AG09319 (cell line): ENCODE results near the gene PRKCD.
A peak's percentile ranks its signal among the peaks of the same experiment; 100 is the strongest.

ENCODE experiments used
- DNase-seq: peaks from one replicate; pipeline ENCODE4 v3.0.0-alpha.2; 2010; ENCODE audit warnings: low read depth; ENCODE audit errors: extremely low read depth
- TF ChIP-seq, protein P1 (sequence below): IDR thresholded peaks from 2 replicates; pipeline ENCODE4 v1.5.1; 2011; ENCODE audit warnings: low read depth, mild to moderate bottlenecking, inconsistent platforms, low read length, moderate library complexity

The PRKCD gene

DNA sequence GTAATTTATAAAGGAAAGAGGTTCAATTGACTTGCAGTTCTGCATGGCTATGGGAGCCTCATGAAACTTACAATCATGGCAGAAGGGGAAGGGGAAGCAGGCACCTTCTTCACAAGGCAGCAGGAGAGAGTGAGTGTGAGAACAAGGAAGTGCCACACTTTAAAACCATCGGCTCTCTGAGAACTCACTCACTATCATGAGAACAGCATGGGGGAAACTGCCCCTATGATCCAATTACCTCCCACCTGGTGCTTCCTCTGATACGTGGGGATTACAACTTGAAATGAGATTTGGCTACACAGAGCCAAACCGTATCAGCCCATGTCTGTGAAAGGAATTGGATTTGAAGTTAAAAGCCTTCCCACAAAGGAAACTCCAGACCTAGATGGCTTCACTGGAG, 55.7 kb downstream of the PRKCD start:
- DNase-seq: no peak
- TF ChIP-seq, protein P1, sequence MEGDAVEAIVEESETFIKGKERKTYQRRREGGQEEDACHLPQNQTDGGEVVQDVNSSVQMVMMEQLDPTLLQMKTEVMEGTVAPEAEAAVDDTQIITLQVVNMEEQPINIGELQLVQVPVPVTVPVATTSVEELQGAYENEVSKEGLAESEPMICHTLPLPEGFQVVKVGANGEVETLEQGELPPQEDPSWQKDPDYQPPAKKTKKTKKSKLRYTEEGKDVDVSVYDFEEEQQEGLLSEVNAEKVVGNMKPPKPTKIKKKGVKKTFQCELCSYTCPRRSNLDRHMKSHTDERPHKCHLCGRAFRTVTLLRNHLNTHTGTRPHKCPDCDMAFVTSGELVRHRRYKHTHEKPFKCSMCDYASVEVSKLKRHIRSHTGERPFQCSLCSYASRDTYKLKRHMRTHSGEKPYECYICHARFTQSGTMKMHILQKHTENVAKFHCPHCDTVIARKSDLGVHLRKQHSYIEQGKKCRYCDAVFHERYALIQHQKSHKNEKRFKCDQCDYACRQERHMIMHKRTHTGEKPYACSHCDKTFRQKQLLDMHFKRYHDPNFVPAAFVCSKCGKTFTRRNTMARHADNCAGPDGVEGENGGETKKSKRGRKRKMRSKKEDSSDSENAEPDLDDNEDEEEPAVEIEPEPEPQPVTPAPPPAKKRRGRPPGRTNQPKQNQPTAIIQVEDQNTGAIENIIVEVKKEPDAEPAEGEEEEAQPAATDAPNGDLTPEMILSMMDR: no peak

DNA sequence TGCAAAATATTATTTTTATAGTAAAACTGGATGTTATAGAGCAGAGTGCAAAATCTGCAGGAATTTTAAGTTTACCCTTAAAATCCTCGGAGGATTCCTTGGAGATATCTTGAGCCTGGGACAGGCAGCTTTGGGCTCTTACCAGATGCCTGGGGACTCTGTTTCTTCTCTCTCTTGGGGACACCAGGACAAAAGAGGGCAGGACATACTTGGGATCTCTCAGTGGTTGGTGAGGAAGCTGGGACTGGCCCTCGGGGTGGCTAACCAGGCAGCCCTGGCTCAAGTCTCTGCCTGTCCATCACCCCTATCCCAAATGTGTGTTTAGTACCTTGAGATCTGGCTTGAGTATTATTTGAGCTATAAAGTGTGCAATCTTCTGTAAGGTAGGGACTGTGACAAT, 56.2 kb downstream of the PRKCD start:
- TF ChIP-seq, protein P1: no peak
- no peak for DNase-seq

DNA sequence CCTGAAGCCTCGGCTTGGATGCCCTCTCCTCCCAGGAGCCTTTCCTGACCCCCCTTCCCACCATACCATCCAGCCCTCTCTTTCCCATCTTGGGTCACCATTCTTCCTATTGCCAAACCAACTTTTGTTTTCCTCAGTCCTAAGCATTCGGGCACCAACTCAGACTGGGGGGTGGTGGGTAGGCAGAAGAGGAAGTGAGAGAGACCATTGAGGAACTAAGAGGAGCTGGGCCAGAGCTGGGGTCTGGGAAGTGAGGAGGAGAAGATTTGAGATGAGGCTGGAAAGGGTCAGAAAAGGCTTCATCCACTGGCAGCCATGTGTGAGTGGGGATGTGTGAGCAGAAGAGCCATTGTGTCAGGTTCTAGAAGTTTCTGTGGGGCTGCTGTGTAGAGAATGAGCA, 57.1 kb downstream of the PRKCD start:
- DNase-seq: no peak
- TF ChIP-seq, protein P1: no peak

DNA sequence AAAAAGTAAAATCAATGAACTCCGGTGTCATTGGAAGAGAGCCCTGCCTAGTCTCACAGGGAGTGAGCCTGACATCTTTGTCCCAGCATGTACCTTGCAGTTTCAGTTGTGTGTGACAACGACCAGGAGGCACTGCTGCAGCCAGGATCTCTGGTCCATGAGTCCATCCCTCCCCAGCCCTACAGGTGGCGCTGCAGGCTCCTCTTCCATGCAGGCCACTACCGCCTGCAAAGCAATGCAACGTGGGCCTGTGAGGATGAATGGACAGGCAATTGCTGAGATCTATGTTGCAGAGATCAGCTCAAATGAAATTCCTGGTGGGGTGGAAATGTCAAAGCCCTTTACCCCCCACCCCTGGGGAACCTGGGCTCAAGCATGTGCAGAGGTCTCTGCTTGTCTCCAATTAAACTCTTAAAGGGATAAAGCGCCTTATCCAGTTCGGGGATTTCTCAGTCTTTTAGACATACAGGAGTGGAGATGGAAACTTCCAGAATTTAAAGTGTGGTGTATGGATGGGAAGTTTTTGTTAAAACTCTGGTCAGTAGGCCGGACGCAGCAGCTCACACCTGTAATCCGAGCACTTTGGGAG, 59.0 kb downstream of the PRKCD start:
- TF ChIP-seq, protein P1: peak; percentile 93
- DNase-seq: peak; percentile 51

DNA sequence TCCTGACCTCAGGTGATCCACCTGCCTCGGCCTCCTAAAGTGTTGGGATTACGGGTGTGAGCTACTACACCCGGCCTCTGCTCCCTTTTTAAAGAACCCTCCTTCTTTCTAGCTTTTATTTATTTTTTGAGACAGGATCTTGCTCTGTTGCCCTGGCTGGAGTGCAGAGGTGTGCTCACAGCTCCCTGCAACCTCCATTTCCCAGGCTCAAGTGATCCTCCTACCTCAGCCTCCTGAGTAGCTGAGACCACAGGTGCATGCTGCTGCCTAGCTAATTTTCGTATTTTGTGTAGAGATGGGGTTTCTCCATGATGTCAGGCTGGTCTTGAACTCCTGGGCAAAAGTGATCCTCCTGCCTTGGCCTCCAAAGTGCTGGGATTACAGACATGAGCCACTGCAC, 60.3 kb downstream of the PRKCD start:
- TF ChIP-seq, protein P1: no peak

DNA sequence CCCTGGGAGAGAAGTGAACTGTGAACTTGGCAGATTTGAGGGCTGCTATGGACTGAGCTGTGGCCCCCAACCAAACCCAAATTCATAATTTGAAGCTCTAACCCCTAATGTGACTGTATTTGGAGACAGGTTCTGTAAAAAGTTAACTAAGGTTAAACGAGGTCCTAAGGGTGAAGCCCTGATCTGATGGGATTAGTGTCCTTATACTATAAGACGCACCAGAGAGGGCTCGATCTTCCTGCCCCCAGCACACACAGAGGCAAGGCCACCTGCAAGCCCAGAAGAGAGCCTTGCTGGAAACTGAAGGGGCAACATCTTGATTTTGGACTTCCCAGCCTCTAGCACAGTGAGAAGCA, 60.8 kb downstream of the PRKCD start:
- DNase-seq: no peak
- TF ChIP-seq, protein P1: no peak

More for the DNA sequence above, 60.3 kb downstream of the PRKCD start:
- DNase-seq: no peak

DNA sequence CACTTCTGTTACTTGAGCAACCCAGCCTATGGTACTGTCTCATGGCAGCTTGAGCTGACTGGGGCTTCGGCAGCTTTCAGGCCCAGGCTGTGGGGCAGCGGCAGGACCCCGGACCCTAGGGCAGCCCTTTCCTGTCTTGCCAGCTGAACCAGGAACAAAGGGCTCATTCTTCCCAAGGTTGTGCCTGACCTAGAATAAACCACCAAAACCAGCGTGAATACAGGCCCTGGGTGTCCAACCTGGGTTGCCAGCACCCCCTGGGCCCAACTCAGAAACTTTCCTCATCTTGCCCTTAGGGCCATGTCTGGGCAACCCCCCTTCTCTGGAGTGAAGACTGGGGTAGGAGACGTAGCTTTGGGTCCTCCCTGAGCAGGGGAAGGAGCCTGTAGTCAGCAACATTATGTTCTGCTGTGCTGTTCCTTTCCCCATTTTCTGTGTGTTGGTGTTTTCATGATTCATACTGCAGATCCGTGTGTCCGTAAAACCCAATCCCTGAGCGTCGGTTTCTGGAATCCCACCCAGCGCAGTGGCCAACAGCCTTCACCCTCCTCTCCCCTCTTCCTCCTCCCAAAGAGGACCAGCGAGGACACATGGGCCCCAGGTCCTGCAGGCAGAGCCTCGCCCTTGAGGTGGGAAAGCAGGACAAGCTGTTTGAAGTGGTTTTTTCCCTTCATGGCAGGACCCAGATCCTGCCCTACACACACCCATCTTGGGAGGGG, 61.3 kb downstream of the PRKCD start:
- TF ChIP-seq, protein P1: no peak
- DNase-seq: no peak
